ENCODE data around the gene HBQ1. TPM values are rescaled to one million over a fixed set of nuclear protein-coding genes. Genes with fewer than 3 reads are reported as not detected.
"Not testable (repeated sequence)": the region's sequence is repeated elsewhere in the genome, so short reads cannot be mapped to it uniquely, and the experiment has no call there.

The HBQ1 gene
- total RNA-seq, 1 donor from 2014 or later, result not detected

GRCh38 chr16:173211-173854 is 6.9 kb upstream of the HBQ1 start:
- intact Hi-C loops (cut with DNase I); DNase-seq; ATAC-seq (ENCODE audit: poor library complexity): not testable (repeated sequence)

DNA sequence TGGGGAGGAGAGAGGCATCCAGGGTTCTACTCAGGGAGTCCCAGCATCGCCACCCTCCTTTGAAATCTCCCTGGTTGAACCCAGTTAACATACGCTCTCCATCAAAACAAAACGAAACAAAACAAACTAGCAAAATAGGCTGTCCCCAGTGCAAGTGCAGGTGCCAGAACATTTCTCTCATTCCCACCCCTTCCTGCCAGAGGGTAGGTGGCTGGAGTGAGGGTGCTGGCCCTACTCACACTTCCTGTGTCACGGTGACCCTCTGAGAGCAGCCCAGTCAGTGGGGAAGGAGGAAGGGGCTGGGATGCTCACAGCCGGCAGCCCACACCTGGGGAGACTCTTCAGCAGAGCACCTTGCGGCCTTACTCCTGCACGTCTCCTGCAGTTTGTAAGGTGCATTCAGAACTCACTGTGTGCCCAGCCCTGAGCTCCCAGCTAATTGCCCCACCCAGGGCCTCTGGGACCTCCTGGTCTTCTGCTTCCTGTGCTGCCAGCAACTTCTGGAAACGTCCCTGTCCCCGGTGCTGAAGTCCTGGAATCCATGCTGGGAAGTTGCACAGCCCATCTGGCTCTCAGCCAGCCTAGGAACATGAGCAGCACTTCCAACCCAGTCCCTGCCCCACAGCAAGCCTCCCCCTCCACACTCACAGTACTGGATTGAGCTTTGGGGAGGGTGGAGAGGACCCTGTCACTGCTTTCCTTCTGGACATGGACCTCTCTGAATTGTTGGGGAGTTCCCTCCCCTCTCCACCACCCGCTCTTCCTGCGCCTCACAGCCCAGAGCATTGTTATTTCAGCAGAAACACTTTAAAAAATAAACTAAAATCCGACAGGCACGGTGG is 6.1 kb upstream of the HBQ1 start:
- intact Hi-C loops (cut with DNase I); ATAC-seq (ENCODE audit: poor library complexity); DNase-seq: not testable (repeated sequence)

- ATAC-seq (ENCODE audit: poor library complexity) (no peak), DNase-seq (no peak)
- intact Hi-C loops (cut with DNase I), result no loop called here
Measured at GRCh38 chr16:175011-175949, 5.0 kb upstream of the HBQ1 start.

DNA sequence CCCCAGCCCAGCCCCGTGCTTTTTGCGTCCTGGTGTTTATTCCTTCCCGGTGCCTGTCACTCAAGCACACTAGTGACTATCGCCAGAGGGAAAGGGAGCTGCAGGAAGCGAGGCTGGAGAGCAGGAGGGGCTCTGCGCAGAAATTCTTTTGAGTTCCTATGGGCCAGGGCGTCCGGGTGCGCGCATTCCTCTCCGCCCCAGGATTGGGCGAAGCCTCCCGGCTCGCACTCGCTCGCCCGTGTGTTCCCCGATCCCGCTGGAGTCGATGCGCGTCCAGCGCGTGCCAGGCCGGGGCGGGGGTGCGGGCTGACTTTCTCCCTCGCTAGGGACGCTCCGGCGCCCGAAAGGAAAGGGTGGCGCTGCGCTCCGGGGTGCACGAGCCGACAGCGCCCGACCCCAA is 4.3 kb upstream of the HBQ1 start:
- intact Hi-C loops (cut with DNase I); ATAC-seq (ENCODE audit: poor library complexity); DNase-seq: not testable (repeated sequence)

DNA sequence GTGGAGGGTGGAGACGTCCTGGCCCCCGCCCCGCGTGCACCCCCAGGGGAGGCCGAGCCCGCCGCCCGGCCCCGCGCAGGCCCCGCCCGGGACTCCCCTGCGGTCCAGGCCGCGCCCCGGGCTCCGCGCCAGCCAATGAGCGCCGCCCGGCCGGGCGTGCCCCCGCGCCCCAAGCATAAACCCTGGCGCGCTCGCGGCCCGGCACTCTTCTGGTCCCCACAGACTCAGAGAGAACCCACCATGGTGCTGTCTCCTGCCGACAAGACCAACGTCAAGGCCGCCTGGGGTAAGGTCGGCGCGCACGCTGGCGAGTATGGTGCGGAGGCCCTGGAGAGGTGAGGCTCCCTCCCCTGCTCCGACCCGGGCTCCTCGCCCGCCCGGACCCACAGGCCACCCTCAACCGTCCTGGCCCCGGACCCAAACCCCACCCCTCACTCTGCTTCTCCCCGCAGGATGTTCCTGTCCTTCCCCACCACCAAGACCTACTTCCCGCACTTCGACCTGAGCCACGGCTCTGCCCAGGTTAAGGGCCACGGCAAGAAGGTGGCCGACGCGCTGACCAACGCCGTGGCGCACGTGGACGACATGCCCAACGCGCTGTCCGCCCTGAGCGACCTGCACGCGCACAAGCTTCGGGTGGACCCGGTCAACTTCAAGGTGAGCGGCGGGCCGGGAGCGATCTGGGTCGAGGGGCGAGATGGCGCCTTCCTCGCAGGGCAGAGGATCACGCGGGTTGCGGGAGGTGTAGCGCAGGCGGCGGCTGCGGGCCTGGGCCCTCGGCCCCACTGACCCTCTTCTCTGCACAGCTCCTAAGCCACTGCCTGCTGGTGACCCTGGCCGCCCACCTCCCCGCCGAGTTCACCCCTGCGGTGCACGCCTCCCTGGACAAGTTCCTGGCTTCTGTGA is 3.5 kb upstream of the HBQ1 start, which contains the start of gene HBA1:
Gene HBA1 (plus strand): TSS at position 204 of the 906 bp plus-strand sequence. CDS start 37 bp downstream, at position 241.
- intact Hi-C loops (cut with DNase I); DNase-seq: not testable (repeated sequence)
- peak; percentile 4 for ATAC-seq (ENCODE audit: poor library complexity)

GRCh38 chr16:177394-177822 is 2.9 kb upstream of the HBQ1 start:
- no peak for DNase-seq
- intact Hi-C loops (cut with DNase I), result no loop called here
- ATAC-seq (ENCODE audit: poor library complexity), result no peak

GRCh38 chr16:177981-178667 is 2.1 kb upstream of the HBQ1 start:
- ATAC-seq (ENCODE audit: poor library complexity) (no peak), DNase-seq (no peak)
- intact Hi-C loops (cut with DNase I), result no loop called here

DNA sequence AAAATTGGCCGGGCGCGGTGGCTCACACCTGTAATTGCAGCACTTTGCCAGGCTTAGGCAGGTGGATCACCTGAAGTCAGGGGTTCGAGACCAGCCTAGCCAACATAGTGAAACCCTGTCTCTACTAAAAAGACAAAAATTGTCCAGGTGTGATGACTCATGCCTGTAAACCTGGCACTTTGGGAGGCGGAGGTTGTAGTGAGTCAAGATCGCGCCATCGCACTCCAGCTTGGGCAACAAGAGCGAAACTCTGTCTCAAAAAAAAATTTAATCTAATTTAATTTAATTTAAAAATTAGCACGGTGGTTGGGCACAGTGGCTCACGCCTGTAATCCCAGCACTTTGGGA is 1.6 kb upstream of the HBQ1 start:
- intact Hi-C loops (cut with DNase I), result no loop called here
- DNase-seq (no peak), ATAC-seq (ENCODE audit: poor library complexity) (no peak)

- intact Hi-C loops (cut with DNase I), result no loop called here
- ATAC-seq (ENCODE audit: poor library complexity) (no peak), DNase-seq (no peak)
Measured at GRCh38 chr16:179211-180092, 807 bp upstream of the HBQ1 start.

DNA sequence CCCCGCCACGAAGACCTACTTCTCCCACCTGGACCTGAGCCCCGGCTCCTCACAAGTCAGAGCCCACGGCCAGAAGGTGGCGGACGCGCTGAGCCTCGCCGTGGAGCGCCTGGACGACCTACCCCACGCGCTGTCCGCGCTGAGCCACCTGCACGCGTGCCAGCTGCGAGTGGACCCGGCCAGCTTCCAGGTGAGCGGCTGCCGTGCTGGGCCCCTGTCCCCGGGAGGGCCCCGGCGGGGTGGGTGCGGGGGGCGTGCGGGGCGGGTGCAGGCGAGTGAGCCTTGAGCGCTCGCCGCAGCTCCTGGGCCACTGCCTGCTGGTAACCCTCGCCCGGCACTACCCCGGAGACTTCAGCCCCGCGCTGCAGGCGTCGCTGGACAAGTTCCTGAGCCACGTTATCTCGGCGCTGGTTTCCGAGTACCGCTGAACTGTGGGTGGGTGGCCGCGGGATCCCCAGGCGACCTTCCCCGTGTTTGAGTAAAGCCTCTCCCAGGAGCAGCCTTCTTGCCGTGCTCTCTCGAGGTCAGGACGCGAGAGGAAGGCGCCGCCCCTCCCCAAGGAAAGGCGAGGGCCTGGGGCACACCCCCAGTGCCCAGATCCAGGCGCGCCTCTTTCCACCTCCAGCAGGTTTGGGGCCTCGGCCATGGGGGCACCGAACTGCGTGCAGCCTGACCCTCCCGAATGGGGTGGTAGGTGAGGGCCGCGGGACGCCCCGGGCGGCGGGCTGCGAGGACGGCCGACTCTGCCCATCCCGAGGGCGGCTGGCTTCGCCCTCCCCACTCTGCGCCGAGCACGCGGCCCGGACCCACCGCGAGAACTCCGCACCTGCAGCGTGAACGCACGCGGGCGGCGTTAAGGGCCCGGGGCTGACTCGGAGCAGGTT is 664 bp downstream of the HBQ1 start:
- peak; percentile 84 for DNase-seq
- peak; percentile 88 for ATAC-seq (ENCODE audit: poor library complexity)
- intact Hi-C loops (cut with DNase I), result no loop called here

- DNase-seq, result no peak
- ATAC-seq (ENCODE audit: poor library complexity), result no peak
- intact Hi-C loops (cut with DNase I), result no loop called here
Measured at GRCh38 chr16:181565-182021, 1.3 kb downstream of the HBQ1 start.

- DNase-seq, result no peak
- intact Hi-C loops (cut with DNase I), result no loop called here
- no peak for ATAC-seq (ENCODE audit: poor library complexity)
Measured at GRCh38 chr16:183005-183404, 2.7 kb downstream of the HBQ1 start.

GRCh38 chr16:185213-185612 is 5.0 kb downstream of the HBQ1 start:
- DNase-seq (no peak), ATAC-seq (ENCODE audit: poor library complexity) (no peak)
- intact Hi-C loops (cut with DNase I), result no loop called here

DNA sequence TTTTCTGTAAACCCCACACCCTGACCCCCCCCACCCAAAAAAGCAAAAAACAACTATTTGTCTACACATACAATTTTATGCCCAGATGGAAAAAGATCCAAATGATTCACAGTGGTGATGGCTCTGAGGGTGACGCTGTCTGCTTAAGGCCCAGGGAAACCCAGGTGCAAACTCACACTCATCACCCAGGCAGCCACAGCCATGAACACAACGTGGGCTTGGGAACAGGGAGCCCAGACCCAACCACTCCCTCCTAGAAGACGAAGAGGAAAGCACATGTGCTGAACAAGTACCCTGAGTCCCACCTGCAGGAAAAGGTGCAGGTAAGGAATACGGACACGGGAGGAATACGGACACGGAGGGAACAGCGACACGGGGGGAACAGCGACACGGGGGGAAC is 5.4 kb downstream of the HBQ1 start:
- intact Hi-C loops (cut with DNase I), result no loop called here
- no peak for ATAC-seq (ENCODE audit: poor library complexity)
- no peak for DNase-seq

- ATAC-seq (ENCODE audit: poor library complexity), result no peak
- no peak for DNase-seq
- intact Hi-C loops (cut with DNase I), result no loop called here
Measured at GRCh38 chr16:187330-187729, 7.1 kb downstream of the HBQ1 start.

DNA sequence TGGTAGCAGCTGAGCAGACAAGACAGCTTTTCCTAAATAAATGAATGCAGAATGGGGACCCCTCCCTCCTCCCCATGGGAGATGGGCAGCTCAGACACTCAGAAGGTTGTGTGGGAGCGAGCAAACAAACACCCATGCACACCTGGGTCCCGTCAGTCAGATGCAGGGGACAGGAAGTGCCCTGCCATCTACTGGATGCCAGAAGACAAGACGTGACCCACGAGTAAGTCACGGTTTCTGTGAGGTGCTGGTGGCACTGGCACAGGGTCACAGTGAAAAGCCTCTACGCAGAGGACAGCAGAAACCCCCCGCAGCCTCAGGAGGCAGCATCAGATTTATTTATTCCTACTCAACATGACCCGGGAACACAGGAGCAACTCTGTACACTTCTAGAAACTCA is 8.4 kb downstream of the HBQ1 start:
- DNase-seq (no peak), ATAC-seq (ENCODE audit: poor library complexity) (no peak)
- intact Hi-C loops (cut with DNase I), result no loop called here
